K562 (cell line): ENCODE results near the gene ABHD14A. TPM values are rescaled to one million over a fixed set of nuclear protein-coding genes. Genes with fewer than 3 reads are reported as not detected.

Source experiments
- ZNF778 ChIP-seq: fragments of 450-650 bp; formaldehyde crosslinking; IDR thresholded peaks from 2 replicates; pipeline ENCODE4 v1.4.0; 2020; ENCODE audit warnings: mild to moderate bottlenecking, moderate library complexity
- polyA plus RNA-seq, 8 experiments: library from polyadenylated mRNA; depleted of rRNA in 4 of 8; stranded (reverse) in 5 of 8; unstranded in 3 of 8; fragments of >200 nt; fragmentation: Nextera tagmentation in 2 of 8; fragmentation: Illumina TruSeq in 1 of 8; extraction: Ambion mirVana in 2 of 8; extraction: Trizol in 1 of 8; gene quantifications; 2 replicates each; pipeline versions ENCODE4 v1.2.1 to v1.2.3, GENCODE V29; 2011 to 2014; ENCODE audit warnings: inconsistent platforms in 1 of 8, missing spikeins in 1 of 8
- total RNA-seq, 7 experiments: library from RNA; depleted of rRNA in 6 of 7; stranded (reverse); fragments of >200 nt in 6 of 7; fragmentation: Illumina TruSeq in 2 of 7; extraction: Trizol in 2 of 7; gene quantifications; 2 replicates each; pipeline versions ENCODE4 v1.2.1 to v1.2.3, GENCODE V29; 2011 to 2021; ENCODE audit warnings: low replicate concordance in 1 of 7
- TF ChIP-seq, protein P1 (sequence below), 2 experiments: fragments of 450-650 bp; formaldehyde crosslinking in 1 of 2; IDR thresholded peaks; 2 replicates each; pipeline versions ENCODE4 v1.4.0 to v1.6.1; 2014 to 2020; ENCODE audit warnings: mild to moderate bottlenecking in 2 of 2, borderline replicate concordance in 1 of 2, low read depth in 1 of 2

The ABHD14A gene
- total and polyA plus RNA-seq, 9 of the 15 experiments (the other 6 are each of a cell fraction or from before 2014, with no cell fraction given), result 0.90 to 10.5 (median 8.3) TPM

DNA sequence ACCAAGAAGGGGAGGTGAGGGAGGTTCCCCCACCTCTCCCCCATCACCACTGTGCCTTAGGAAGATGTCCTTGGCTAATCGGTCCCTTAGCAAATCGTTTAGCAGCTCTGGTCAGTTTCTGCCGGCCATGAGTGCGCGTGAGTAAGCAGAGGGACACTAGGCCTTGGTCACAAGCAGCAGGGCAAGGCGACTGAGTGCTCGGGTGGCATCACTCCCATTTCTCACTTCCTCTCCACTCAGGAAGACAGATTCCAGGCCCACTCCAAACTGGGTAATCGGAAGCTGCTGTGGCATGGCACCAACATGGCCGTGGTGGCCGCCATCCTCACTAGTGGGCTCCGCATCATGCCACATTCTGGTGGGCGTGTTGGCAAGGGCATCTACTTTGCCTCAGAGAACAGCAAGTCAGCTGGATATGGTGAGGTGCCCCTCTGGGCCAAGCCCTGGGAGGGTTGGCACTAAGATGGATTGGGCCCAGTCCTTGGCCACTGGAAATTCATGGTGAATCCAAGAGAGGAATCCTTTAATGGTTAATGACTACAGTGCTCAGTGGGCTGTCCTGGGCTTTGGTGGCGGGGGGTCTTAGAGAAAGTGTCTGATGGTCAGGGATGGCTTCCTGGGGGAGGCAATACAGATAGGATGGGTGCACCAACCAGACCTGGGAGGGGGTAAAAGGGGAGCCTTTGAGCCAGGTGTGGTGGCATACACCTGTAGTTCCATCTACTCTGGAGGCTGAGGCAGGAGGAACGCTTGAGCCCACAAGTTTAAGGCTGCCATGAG, 28.7 kb upstream of the ABHD14A start (continued):
- TF ChIP-seq, protein P1, sequence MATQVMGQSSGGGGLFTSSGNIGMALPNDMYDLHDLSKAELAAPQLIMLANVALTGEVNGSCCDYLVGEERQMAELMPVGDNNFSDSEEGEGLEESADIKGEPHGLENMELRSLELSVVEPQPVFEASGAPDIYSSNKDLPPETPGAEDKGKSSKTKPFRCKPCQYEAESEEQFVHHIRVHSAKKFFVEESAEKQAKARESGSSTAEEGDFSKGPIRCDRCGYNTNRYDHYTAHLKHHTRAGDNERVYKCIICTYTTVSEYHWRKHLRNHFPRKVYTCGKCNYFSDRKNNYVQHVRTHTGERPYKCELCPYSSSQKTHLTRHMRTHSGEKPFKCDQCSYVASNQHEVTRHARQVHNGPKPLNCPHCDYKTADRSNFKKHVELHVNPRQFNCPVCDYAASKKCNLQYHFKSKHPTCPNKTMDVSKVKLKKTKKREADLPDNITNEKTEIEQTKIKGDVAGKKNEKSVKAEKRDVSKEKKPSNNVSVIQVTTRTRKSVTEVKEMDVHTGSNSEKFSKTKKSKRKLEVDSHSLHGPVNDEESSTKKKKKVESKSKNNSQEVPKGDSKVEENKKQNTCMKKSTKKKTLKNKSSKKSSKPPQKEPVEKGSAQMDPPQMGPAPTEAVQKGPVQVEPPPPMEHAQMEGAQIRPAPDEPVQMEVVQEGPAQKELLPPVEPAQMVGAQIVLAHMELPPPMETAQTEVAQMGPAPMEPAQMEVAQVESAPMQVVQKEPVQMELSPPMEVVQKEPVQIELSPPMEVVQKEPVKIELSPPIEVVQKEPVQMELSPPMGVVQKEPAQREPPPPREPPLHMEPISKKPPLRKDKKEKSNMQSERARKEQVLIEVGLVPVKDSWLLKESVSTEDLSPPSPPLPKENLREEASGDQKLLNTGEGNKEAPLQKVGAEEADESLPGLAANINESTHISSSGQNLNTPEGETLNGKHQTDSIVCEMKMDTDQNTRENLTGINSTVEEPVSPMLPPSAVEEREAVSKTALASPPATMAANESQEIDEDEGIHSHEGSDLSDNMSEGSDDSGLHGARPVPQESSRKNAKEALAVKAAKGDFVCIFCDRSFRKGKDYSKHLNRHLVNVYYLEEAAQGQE (IDR thresholded peaks at IDR 0.05; ENCODE audit: borderline replicate concordance), result no peak
- TF ChIP-seq, protein P1 (CRISPR knock-in tag; IDR thresholded peaks at IDR 0.05; ENCODE audit: low read depth), result no peak
- no peak for TF ChIP-seq ZNF778 (CRISPR knock-in tag)
- TF ChIP-seq, all 486 proteins: peak for 0
